A549 (cell line): ENCODE measurements around the gene TMPRSS11E. TPM values are rescaled to one million over a fixed set of nuclear protein-coding genes. Genes with fewer than 3 reads are reported as not detected.

ENCODE experiments used
- ATAC-seq, 2 experiments: fragments of 200-7000 bp in 1 of 2; fragments of >200 bp in 1 of 2; cut with Nextera tagmentation in 1 of 2; cut with Tn5 transposase in 1 of 2; 3 replicates each; pipeline versions ENCODE4 v1.8.0 to v1.9.1; 2018 to 2020; ENCODE audit warnings: mild to moderate bottlenecking in 1 of 2, moderate library complexity in 1 of 2
- CTCF ChIA-PET: fragments of 300-600 bp; sonication (Branson Sonifier 250); formaldehyde crosslinking; extraction: SDS; loops from one replicate; lab custom pipeline; 2021; ENCODE audit warnings: antibody characterized with exemption, inconsistent platforms; lab: Yijun Ruan, JAX
- POLR2A ChIA-PET: fragments of 350-600 bp; formaldehyde crosslinking; extraction: SDS; loops from one replicate; lab custom pipeline; 2021; ENCODE audit warnings: antibody characterized with exemption, inconsistent platforms; lab: Yijun Ruan, JAX
- DNase-seq, 2 experiments: peaks; one replicate each; pipeline versions ENCODE4 v3.0.0 to v3.0.0-alpha.2; 2011 to 2016; ENCODE audit warnings: low read depth in 1 of 2, low spot score in 1 of 2
- FAIRE-seq: peaks from 2 replicates; lab custom pipeline; 2011; peaks lifted over from hg19 to GRCh38; lab: Jason Lieb, UNC
- H3K27ac ChIP-seq, 2 experiments: fragments of >200 bp; sonication (Bioruptor Twin); formaldehyde crosslinking; 3 replicates each; pipeline ENCODE4 v1.5.1; 2016 to 2017
- H3K4me1 ChIP-seq: fragments of >200 bp; sonication (Bioruptor Twin); formaldehyde crosslinking; 3 replicates; pipeline ENCODE4 v1.6.1; 2016
- H3K4me2 ChIP-seq: fragments of >200 bp; sonication (Bioruptor Twin); formaldehyde crosslinking; 3 replicates; pipeline ENCODE4 v1.6.1; 2016
- H3K4me3 ChIP-seq: fragments of >200 bp; sonication (Bioruptor Twin); formaldehyde crosslinking; 3 replicates; pipeline ENCODE4 v1.5.1; 2016
- H3K9me3 ChIP-seq: fragments of >200 bp; sonication (Bioruptor Twin); formaldehyde crosslinking; 3 replicates; pipeline ENCODE4 v1.6.1; 2016
- ATOH8 ChIP-seq: fragments of 250-450 bp; sonication (Bioruptor Pico); IDR thresholded peaks from 2 replicates; pipeline ENCODE4 v1.5.0; 2020; ENCODE audit warnings: low read depth, mild to moderate bottlenecking, moderate library complexity
- BCL3 ChIP-seq: fragments of >200 bp; sonication (Bioruptor Twin); formaldehyde crosslinking; IDR thresholded peaks from 3 replicates; pipeline ENCODE4 v1.6.1; 2016
- CBX8 ChIP-seq: fragments of 200-600 bp; sonication (generic); IDR thresholded peaks from 2 replicates; pipeline ENCODE4 v1.6.1; 2016
- CEBPB ChIP-seq, 2 experiments: fragments of >200 bp in 1 of 2; sonication (Bioruptor Twin) in 1 of 2; formaldehyde crosslinking in 1 of 2; IDR thresholded peaks; 2 replicates each; pipeline ENCODE4 v1.6.1; 2012 to 2016
- CHD2 ChIP-seq: fragments of 150-350 bp; IDR thresholded peaks from 2 replicates; pipeline ENCODE4 v1.6.1; 2014; ENCODE audit warnings: low read length; ENCODE audit not compliant: partially characterized antibody
- E2F6 ChIP-seq: IDR thresholded peaks from 2 replicates; pipeline ENCODE4 v1.6.1; 2012; ENCODE audit warnings: low read depth, borderline replicate concordance
- EHF ChIP-seq: fragments of 250-450 bp; sonication (Bioruptor Pico); IDR thresholded peaks from 2 replicates; pipeline ENCODE4 v1.5.0; 2020; ENCODE audit warnings: mild to moderate bottlenecking
- EHMT2 ChIP-seq: fragments of 200-600 bp; sonication (generic); IDR thresholded peaks from 2 replicates; pipeline ENCODE4 v1.6.1; 2016; ENCODE audit warnings: antibody characterized with exemption, low read depth, mild to moderate bottlenecking, moderate library complexity
- ELK1 ChIP-seq: fragments of 150-350 bp; IDR thresholded peaks from 2 replicates; pipeline ENCODE4 v1.6.1; 2014; ENCODE audit warnings: low read depth, mild to moderate bottlenecking, low read length
- EP300 ChIP-seq, 2 experiments: fragments of >200 bp; sonication (Bioruptor Twin); formaldehyde crosslinking; IDR thresholded peaks; 2 replicates in 1 of 2; 3 replicates in 1 of 2; pipeline ENCODE4 v1.6.1; 2016 to 2017
- FOSL2 ChIP-seq, 2 experiments: fragments of 450-650 bp in 1 of 2; fragments of >200 bp in 1 of 2; sonication (Bioruptor Twin) in 1 of 2; formaldehyde crosslinking; IDR thresholded peaks; 2 replicates each; pipeline versions ENCODE4 v1.5.0 to v1.6.1; 2016 to 2020; ENCODE audit warnings: mild to moderate bottlenecking in 1 of 2, moderate library complexity in 1 of 2
- HES2 ChIP-seq: fragments of >200 bp; sonication (Bioruptor Twin); formaldehyde crosslinking; IDR thresholded peaks from 2 replicates; pipeline ENCODE4 v1.6.1; 2016
- HEYL ChIP-seq: fragments of 250-450 bp; sonication (Bioruptor Pico); IDR thresholded peaks from 2 replicates; pipeline ENCODE4 v1.8.0; 2021; ENCODE audit warnings: mild to moderate bottlenecking, moderate library complexity
- HMGXB4 ChIP-seq: fragments of 250-450 bp; sonication (Bioruptor Pico); IDR thresholded peaks from 2 replicates; pipeline ENCODE4 v1.5.0; 2021; ENCODE audit warnings: mild to moderate bottlenecking, moderate library complexity, borderline replicate concordance
- HOXA7 ChIP-seq: fragments of 250-450 bp; sonication (Bioruptor Pico); IDR thresholded peaks from 2 replicates; pipeline ENCODE4 v1.5.0; 2020; ENCODE audit warnings: mild to moderate bottlenecking, moderate library complexity
- HOXB13 ChIP-seq: fragments of 250-450 bp; sonication (Bioruptor Pico); IDR thresholded peaks from 2 replicates; pipeline ENCODE4 v1.5.0; 2020; ENCODE audit warnings: low read depth, mild to moderate bottlenecking, moderate library complexity
- MYC ChIP-seq: IDR thresholded peaks from 2 replicates; pipeline ENCODE4 v1.6.1; 2012; ENCODE audit warnings: mild to moderate bottlenecking, inconsistent platforms, low read length, improper control_type of control experiment, borderline replicate concordance
- NPAS2 ChIP-seq: fragments of 250-450 bp; sonication (Bioruptor Pico); IDR thresholded peaks from 2 replicates; pipeline ENCODE4 v1.8.0; 2022; ENCODE audit warnings: mild to moderate bottlenecking, moderate library complexity, borderline replicate concordance
- PBX3 ChIP-seq: IDR thresholded peaks from 2 replicates; pipeline ENCODE4 v1.6.1; 2012
- RAD21 ChIP-seq, 2 experiments: fragments of >200 bp in 1 of 2; sonication (Bioruptor Twin) in 1 of 2; formaldehyde crosslinking in 1 of 2; IDR thresholded peaks in 1 of 2; conservative IDR thresholded peaks in 1 of 2; 2 replicates in 1 of 2; 3 replicates in 1 of 2; pipeline ENCODE4 v1.6.1; 2012 to 2018; ENCODE audit warnings: inconsistent platforms in 1 of 2
- RARB ChIP-seq: fragments of 250-450 bp; sonication (Bioruptor Pico); IDR thresholded peaks from 2 replicates; pipeline ENCODE4 v1.8.0; 2021; ENCODE audit warnings: mild to moderate bottlenecking, moderate library complexity
- SMC3 ChIP-seq: fragments of >200 bp; sonication (Bioruptor Twin); formaldehyde crosslinking; IDR thresholded peaks from 3 replicates; pipeline ENCODE4 v1.6.1; 2018; ENCODE audit warnings: inconsistent platforms
- SREBF2 ChIP-seq: fragments of 450-650 bp; IDR thresholded peaks from 2 replicates; pipeline ENCODE4 v1.6.1; 2014; ENCODE audit warnings: mild to moderate bottlenecking, moderate library complexity
- TFCP2L1 ChIP-seq: fragments of 250-450 bp; sonication (Bioruptor Pico); IDR thresholded peaks from 2 replicates; pipeline ENCODE4 v1.5.0; 2021; ENCODE audit warnings: mild to moderate bottlenecking
- ZC3H11A ChIP-seq: fragments of 450-650 bp; IDR thresholded peaks from 2 replicates; pipeline ENCODE4 v1.6.1; 2014; ENCODE audit warnings: antibody characterized with exemption, mild to moderate bottlenecking
- ZFP36 ChIP-seq: fragments of 450-650 bp; IDR thresholded peaks from 2 replicates; pipeline ENCODE4 v1.6.1; 2014; ENCODE audit warnings: borderline replicate concordance; ENCODE audit not compliant: partially characterized antibody
- ZSCAN20 ChIP-seq: fragments of 250-450 bp; sonication (Bioruptor Pico); IDR thresholded peaks from 2 replicates; pipeline ENCODE4 v1.8.0; 2022; ENCODE audit warnings: mild to moderate bottlenecking, moderate library complexity
- WGBS: methylation state at CpG from one replicate; pipeline ENCODE4 v1.1.6; 2017; ENCODE audit errors: missing lambda C conversion rate; 5-methylcytosine and 5-hydroxymethylcytosine counted together
- polyA plus RNA-seq, 4 experiments: library from polyadenylated mRNA; depleted of rRNA in 3 of 4; stranded (reverse); fragments of >200 nt; fragmentation: RNase III in 1 of 4; extraction: RNeasy Plus Mini Kit Qiagen cat#74134 plus additional on column Dnase treatment in 1 of 4; gene quantifications; 2 replicates in 3 of 4; 3 replicates in 1 of 4; pipeline ENCODE4 v1.2.3, GENCODE V29; 2011 to 2017

Gene TMPRSS11E
- polyA plus RNA-seq, 2 of the 4 experiments (the other 2 are of a cell fraction), result not detected

- ATAC-seq (0 out of 6 replicates have a peak, but pooled peaks of 1 of the 2 experiments have one; percentile 24), FAIRE-seq (no peak), DNase-seq (no peak)
- POLR2A ChIA-PET, result no interaction called here
- CTCF ChIA-PET, result no interaction called here
- Histone ChIP-seq H3K4me2 (no peak overlapping the region), H3K4me3 (no peak overlapping the region), H3K4me1 (no peaks in the 10 kb centered on the region), H3K27ac (no peak overlapping the region), H3K9me3 (no peaks in the 10 kb centered on the region)
- no peak for TF ChIP-seq HES2
- no peak for TF ChIP-seq HMGXB4
- no peak for TF ChIP-seq SREBF2
- TF ChIP-seq MYC, result no peak
- TF ChIP-seq FOSL2 (IDR thresholded peaks at IDR 0.05), result no peak
- no peak for TF ChIP-seq FOSL2 (CRISPR knock-in tag; IDR thresholded peaks at IDR 0.05)
- no peak for TF ChIP-seq BCL3
- TF ChIP-seq EHMT2, result no peak
- no peak for TF ChIP-seq EHF
- no peak for TF ChIP-seq ZFP36
- no peak for TF ChIP-seq RARB
- no peak for TF ChIP-seq ZC3H11A
- TF ChIP-seq RAD21 (conservative IDR thresholded peaks at IDR 0.05 in 1 of 2, IDR thresholded peaks at IDR 0.05 in 1 of 2), result no peak
- no peak for TF ChIP-seq ZSCAN20 (CRISPR knock-in tag)
- TF ChIP-seq EP300 (IDR thresholded peaks at IDR 0.05), result no peak
- no peak for TF ChIP-seq PBX3
- TF ChIP-seq CHD2, result no peak
- TF ChIP-seq TFCP2L1 (CRISPR knock-in tag), result no peak
These were observed 4.3 kb downstream of the TMPRSS11E start for GRCh38 chr4:68451246-68452211.

GRCh38 chr4:68460085-68460484, 12.8 kb downstream of the TMPRSS11E start:
- Histone ChIP-seq H3K4me3 (no peak overlapping the region), H3K27ac (no peak overlapping the region), H3K4me2 (no peak overlapping the region), H3K9me3 (no peaks in the 10 kb centered on the region), H3K4me1 (peaks cover 9% of the 10 kb centered on the region; the same call in 1 of the 3 replicates)
- ATAC-seq (no peak), FAIRE-seq (no peak), DNase-seq (no peak)
- CTCF ChIA-PET, result interaction anchor here (0.7 kb wide), 1 partner anchor 710 kb away, joined by 4 read pairs; no protein-coding TSS in a partner anchor
- POLR2A ChIA-PET, result no interaction called here
- whole genome bisulfite sequencing, result 58% methylated on average over 7 of the region's 7 CpGs
- no peak for TF ChIP-seq ZC3H11A
- TF ChIP-seq HEYL, result no peak
- TF ChIP-seq E2F6, result no peak
- no peak for TF ChIP-seq ATOH8 (CRISPR knock-in tag)
- TF ChIP-seq CEBPB (IDR thresholded peaks at IDR 0.05), result no peak
- no peak for TF ChIP-seq SMC3
- TF ChIP-seq HOXB13 (CRISPR knock-in tag), result no peak
- no peak for TF ChIP-seq SREBF2
- TF ChIP-seq CBX8, result no peak
- no peak for TF ChIP-seq ELK1
- TF ChIP-seq NPAS2 (CRISPR knock-in tag), result no peak
- no peak for TF ChIP-seq HOXA7 (CRISPR knock-in tag)
- TF ChIP-seq PBX3, result no peak
